ENCODE results near the gene WDR49. TPM values are rescaled to one million over a fixed set of nuclear protein-coding genes. Genes with fewer than 3 reads are reported as not detected.

The WDR49 gene
- total and polyA plus RNA-seq, 5 experiments from 2014 or later, result 0.42 to 1.4 TPM; not detected in 3

DNA sequence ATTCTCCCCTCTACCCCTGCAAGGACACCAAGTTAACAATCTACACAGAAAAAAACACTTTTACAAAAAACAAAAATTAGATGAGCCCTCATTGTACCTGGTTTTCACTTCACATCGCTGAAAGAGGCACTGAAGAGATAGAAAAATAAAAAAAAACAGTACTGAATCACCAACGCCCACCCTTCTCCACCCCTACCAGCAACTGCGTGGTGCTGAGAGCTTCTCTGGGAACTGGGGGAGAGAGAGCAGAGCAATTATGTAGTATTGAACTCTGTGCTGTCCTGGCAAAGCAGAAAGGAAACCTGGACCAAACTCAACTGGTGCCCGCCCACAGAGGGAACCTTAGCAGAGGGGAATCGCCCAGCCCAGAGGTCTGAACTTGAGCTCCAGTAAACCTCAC lies 44.6 kb downstream of the WDR49 start:
- Mint-ChIP-seq H3K36me3 (no peaks in the 10 kb centered on the region), H3K27ac (no peak overlapping the region), H3K27me3 (peaks cover 0 to 18% (median 4%) of the 10 kb centered on the region in 5 donors), H3K4me3 (no peak overlapping the region), H3K4me1 (no peaks in the 10 kb centered on the region), H3K9me3 (no peaks in the 10 kb centered on the region)
- POLR2A ChIA-PET, result no interaction called here
- no peak for ATAC-seq
- DNase-seq, result no peak

DNA sequence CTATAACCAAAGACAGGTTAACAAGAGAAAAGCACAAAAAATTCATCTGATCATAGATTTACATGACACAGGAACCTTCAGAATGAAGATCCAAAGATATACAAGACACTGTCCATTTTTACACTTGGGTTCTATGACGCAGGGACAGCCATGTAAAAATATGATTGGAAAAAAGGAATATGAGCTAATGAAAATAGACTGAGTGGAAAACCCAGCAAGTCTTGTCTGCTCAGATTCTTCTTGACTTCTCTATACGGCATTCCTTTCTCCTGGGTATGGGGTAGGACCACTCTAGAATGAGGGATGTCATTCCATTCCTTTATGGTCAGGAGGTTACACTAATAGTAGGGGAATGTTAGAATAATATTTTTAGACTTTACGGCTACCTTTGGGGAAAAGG lies 46.9 kb downstream of the WDR49 start:
- H3K4me3 Mint-ChIP-seq, result no peak overlapping the region
- POLR2A ChIA-PET, result no interaction called here

DNA sequence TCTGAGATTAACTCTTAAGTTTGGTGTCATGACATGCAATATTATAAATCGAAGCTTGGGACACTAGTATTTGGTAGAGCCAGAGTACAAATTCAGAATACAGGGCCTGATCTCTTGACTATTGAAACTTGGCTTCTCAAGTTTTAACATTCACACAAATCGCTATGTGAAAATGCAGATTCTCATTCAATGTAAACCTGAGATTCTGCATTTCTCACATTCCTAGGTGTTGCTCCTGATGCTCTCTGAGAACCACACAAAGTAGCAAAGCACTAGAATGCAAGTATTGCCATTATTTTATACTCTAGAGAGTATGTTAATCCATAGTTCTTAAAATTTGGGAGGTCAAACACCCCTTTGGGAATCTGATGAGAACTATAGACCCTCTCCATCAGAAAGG lies 47.9 kb downstream of the WDR49 start:
- no peaks in the 10 kb centered on the region for H3K36me3 Mint-ChIP-seq
- DNase-seq (no peak), ATAC-seq (no peak)
- no peak overlapping the region for H3K27ac Mint-ChIP-seq
- POLR2A ChIA-PET, result no interaction called here
- H3K9me3 Mint-ChIP-seq, result no peaks in the 10 kb centered on the region
- H3K27me3 Mint-ChIP-seq, result peaks cover 0 to 18% (median 4%) of the 10 kb centered on the region in 5 donors
- no peak overlapping the region for H3K4me3 Mint-ChIP-seq
- H3K4me1 Mint-ChIP-seq, result no peaks in the 10 kb centered on the region

More for the DNA sequence above, 46.9 kb downstream of the WDR49 start:
- ATAC-seq, result no peak
- Mint-ChIP-seq H3K36me3 (no peaks in the 10 kb centered on the region), H3K27me3 (peaks cover 0 to 18% (median 4%) of the 10 kb centered on the region in 5 donors), H3K4me1 (no peaks in the 10 kb centered on the region), H3K9me3 (no peaks in the 10 kb centered on the region), H3K27ac (no peak overlapping the region)
- no peak for DNase-seq

DNA sequence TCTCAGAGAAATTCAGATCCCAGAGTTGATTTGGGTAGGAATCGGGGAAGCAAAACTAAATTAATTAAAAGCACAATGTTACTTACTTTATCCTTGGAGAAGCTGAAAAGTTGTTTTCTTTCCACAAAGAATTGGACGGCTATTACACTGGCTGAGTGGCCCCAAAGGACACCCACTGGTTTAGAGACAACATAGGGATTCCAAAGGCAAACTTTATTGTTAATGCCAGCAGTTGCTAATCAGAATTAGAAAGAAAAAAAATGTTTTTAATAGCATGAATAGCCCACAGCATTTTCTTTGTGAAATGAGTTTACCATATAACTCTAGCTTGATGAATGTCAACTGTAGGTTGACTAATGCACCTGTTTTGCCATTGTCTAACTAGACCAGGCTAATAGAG lies 51.7 kb downstream of the WDR49 start:
- no peaks in the 10 kb centered on the region for H3K4me1 Mint-ChIP-seq
- POLR2A ChIA-PET, result no interaction called here
- H3K9me3 Mint-ChIP-seq, result peaks cover 0 to 5% (median 0%) of the 10 kb centered on the region in 9 donors
- ATAC-seq (no peak), DNase-seq (no peak)
- no peak overlapping the region for H3K4me3 Mint-ChIP-seq
- H3K27me3 Mint-ChIP-seq, result peaks cover 0 to 21% (median 0%) of the 10 kb centered on the region in 5 donors
- H3K36me3 Mint-ChIP-seq, result no peaks in the 10 kb centered on the region
- no peak overlapping the region for H3K27ac Mint-ChIP-seq

DNA sequence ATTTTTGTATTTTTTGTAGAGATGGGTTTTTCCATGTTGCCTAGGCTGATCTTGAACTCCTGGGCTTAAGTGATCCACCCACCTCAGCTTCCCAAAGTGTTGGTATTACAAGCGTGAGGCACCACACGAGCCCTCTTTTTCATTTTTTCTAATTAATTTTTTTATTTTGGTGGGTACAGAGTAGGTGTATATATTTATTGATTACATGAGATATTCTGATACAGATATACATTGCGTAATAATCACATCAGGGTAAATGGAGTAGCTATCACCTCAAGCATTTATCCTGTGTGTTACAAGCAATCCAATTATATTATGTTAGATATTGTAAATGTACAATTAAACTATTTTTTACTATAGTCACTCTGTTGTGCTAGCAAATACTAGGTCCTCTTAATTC lies 66.1 kb downstream of the WDR49 start:
- DNase-seq (no peak), ATAC-seq (no peak)
- H3K4me3 Mint-ChIP-seq, result no peak overlapping the region
- H3K4me1 Mint-ChIP-seq, result no peaks in the 10 kb centered on the region
- POLR2A ChIA-PET, result no interaction called here
- no peak overlapping the region for H3K27ac Mint-ChIP-seq
- H3K36me3 Mint-ChIP-seq, result no peaks in the 10 kb centered on the region
- H3K9me3 Mint-ChIP-seq, result peaks cover 0 to 15% (median 3%) of the 10 kb centered on the region in 9 donors
- peaks cover 0 to 3% (median under 1%) of the 10 kb centered on the region in 5 donors for H3K27me3 Mint-ChIP-seq

DNA sequence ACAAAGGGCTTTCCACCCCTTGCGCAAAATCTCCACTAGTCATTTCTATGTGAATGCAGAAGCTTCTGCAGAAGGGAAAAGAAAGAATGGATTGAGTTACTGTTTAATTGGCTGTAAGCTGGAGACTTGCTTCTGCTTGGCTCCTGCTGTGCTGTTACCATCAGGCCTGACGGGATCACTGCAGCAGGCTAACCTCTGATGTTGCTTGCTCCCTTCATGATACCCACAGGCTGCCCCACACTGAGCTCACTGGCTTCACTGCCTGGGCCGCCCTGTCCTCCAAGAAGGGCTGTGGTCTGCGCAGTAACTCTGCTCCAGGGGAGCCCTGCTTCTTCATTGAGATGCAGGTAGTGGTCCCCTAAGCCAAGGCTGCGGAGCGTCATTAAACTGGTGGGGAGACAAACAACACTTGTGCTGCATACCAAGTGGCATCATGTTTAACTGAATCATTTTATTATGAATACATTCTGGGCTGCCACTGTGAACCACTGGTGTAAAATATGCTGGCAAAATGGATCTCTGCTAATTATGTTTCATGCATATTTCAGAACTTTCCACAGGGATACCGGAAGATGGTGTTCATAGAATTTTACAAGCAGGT lies 78.6 kb downstream of the WDR49 start:
- POLR2A ChIA-PET, result no interaction called here
- Mint-ChIP-seq H3K27me3 (peaks cover 0 to 16% (median 6%) of the 10 kb centered on the region in 5 donors), H3K4me1 (no peaks in the 10 kb centered on the region), H3K27ac (no peak overlapping the region), H3K9me3 (no peaks in the 10 kb centered on the region), H3K4me3 (no peak overlapping the region), H3K36me3 (no peaks in the 10 kb centered on the region)
- no peak for DNase-seq
- ATAC-seq, result no peak

DNA sequence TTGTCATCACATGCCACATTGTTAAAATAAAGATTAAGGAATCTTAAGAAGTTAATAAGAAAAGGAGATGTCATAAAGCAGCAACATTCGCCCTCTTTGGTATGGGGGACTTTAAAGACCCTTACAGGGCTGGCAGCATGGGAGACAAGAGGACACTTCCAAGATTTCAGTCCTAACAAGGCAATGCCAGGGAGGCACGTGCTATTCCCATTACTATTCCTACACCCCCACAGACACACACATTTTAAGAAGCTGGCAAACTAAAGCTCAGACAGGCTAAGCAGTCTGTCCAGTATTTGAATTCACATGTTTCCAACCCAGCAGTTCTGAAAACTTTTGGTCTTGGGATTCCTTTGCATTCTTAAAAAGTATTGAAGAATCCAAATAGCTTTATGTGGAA lies 80.8 kb downstream of the WDR49 start:
- no peaks in the 10 kb centered on the region for H3K9me3 Mint-ChIP-seq
- no peak for ATAC-seq
- no peak for DNase-seq
- no peaks in the 10 kb centered on the region for H3K4me1 Mint-ChIP-seq
- H3K36me3 Mint-ChIP-seq, result no peaks in the 10 kb centered on the region
- POLR2A ChIA-PET, result no interaction called here
- H3K27ac Mint-ChIP-seq, result no peak overlapping the region
- H3K4me3 Mint-ChIP-seq, result no peak overlapping the region
- peaks cover 0 to 14% (median 5%) of the 10 kb centered on the region in 5 donors for H3K27me3 Mint-ChIP-seq

DNA sequence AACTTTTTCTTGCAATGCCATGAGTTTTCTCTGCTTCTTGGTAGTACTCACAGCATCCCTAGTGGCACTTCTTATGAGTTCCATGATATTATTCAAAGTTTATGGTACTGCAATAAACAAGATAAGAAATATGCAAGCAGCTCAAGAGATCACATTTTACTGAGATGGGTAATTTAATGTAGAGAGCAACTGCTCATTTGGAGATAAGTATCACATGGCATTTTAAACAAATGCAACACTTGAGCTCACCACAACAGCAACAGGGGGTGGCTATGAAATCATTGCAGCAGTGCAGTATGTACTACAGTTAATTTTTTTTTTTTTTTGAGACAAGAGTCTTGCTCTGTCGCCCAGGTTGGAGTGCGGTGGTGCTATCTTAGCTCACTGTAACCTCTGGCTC lies 85.1 kb downstream of the WDR49 start:
- Mint-ChIP-seq H3K27ac (no peak overlapping the region), H3K4me3 (no peak overlapping the region), H3K27me3 (peaks cover 0 to 9% (median 4%) of the 10 kb centered on the region in 5 donors), H3K36me3 (no peaks in the 10 kb centered on the region), H3K4me1 (no peaks in the 10 kb centered on the region), H3K9me3 (no peaks in the 10 kb centered on the region)
- POLR2A ChIA-PET, result no interaction called here
- no peak for DNase-seq
- no peak for ATAC-seq

DNA sequence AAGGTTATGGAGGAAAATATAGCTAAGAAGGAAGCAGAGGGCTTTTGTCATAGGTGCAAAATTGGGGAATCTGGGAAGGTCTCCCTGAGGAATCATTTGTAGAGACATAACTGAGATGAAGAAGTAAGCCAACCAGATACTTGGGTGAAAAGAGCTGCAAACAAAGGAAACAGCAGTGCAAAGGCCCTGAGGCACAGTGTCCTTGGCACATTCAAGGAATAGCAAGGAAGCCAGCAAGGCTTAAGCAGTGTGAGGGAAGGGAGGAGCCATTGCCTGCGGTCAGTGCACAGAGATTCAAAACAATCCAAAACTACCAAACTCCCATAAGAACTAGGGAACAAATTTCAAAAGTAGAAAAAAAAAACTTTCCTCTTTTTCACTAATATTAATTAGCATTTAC lies 88.3 kb downstream of the WDR49 start:
- Mint-ChIP-seq H3K4me1 (no peaks in the 10 kb centered on the region), H3K36me3 (no peaks in the 10 kb centered on the region), H3K9me3 (no peaks in the 10 kb centered on the region), H3K27me3 (peaks cover 0 to 2% (median 0%) of the 10 kb centered on the region in 5 donors), H3K27ac (no peak overlapping the region), H3K4me3 (no peak overlapping the region)
- ATAC-seq (no peak), DNase-seq (no peak)
- POLR2A ChIA-PET, result no interaction called here

DNA sequence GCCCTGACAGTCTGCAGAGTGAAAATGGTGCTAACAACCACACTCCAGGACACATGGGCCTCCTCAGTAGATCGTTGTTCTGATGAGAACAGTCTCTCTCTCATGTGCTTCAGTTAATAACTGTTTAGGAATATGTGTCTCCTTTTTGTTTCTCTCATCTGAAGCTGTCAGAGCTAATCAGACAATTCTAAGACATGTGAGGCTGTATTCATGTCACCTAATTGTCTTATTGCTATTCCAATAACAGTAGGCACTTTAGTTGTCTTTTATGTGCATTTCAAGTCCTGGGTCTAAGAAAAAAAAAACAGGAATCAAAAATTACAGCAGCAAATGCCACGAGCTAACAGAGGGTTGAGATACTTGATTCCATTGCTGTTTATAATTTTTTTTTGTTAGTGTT lies 89.1 kb downstream of the WDR49 start:
- Mint-ChIP-seq H3K4me1 (no peaks in the 10 kb centered on the region), H3K27ac (no peak overlapping the region), H3K4me3 (no peak overlapping the region), H3K27me3 (peaks cover 0 to 2% (median 0%) of the 10 kb centered on the region in 5 donors), H3K36me3 (no peaks in the 10 kb centered on the region), H3K9me3 (no peaks in the 10 kb centered on the region)
- ATAC-seq, result no peak
- POLR2A ChIA-PET, result no interaction called here
- DNase-seq, result no peak

DNA sequence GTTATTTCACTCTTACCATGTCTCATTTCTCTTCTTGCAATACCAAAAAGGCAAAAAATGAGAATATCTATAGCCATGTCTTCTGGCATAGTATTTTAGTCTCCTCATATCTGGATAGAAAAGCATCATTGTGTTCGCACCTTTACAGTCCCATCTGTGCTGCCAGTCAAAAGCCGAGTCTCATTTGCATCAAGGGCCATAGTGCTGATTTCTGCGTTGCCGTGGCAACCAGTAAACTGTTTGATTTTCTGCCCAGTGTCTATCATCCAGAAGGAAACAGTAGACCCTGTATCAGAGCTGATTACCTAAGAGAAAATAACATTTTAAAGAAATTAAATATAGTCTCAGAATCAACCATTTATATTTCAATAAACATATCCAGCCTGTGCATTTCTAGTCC lies 93.8 kb downstream of the WDR49 start:
- peaks cover 0 to 5% (median 0%) of the 10 kb centered on the region in 5 donors for H3K27me3 Mint-ChIP-seq
- POLR2A ChIA-PET, result no interaction called here
- no peaks in the 10 kb centered on the region for H3K36me3 Mint-ChIP-seq
- no peaks in the 10 kb centered on the region for H3K9me3 Mint-ChIP-seq
- ATAC-seq, result no peak
- no peak for DNase-seq
- H3K4me1 Mint-ChIP-seq, result no peaks in the 10 kb centered on the region
- no peak overlapping the region for H3K27ac Mint-ChIP-seq
- no peak overlapping the region for H3K4me3 Mint-ChIP-seq

DNA sequence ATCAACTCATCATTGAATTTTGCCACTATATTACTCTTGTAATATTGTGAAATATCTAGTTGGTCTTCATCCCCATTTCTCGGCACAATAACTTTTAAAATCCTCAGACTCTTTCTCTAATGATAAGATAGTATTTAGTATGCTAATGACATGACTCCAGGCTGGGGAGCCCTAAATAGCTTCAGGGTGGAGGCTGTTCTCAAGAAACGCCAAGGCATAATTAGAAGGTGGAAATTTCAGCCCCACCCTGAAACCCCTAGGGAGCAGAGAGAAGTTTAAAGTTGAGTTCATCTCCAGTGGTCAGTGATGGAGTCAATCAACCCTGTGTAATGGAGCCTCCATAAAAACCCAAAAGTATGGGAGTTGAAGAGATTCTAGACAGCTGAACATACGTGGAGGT lies 98.8 kb downstream of the WDR49 start:
- DNase-seq (no peak), ATAC-seq (no peak)
- Mint-ChIP-seq H3K27me3 (peaks cover 0 to 7% (median 2%) of the 10 kb centered on the region in 5 donors), H3K4me3 (no peak overlapping the region), H3K27ac (no peak overlapping the region), H3K36me3 (no peaks in the 10 kb centered on the region), H3K9me3 (no peaks in the 10 kb centered on the region), H3K4me1 (no peaks in the 10 kb centered on the region)
- POLR2A ChIA-PET, result no interaction called here

DNA sequence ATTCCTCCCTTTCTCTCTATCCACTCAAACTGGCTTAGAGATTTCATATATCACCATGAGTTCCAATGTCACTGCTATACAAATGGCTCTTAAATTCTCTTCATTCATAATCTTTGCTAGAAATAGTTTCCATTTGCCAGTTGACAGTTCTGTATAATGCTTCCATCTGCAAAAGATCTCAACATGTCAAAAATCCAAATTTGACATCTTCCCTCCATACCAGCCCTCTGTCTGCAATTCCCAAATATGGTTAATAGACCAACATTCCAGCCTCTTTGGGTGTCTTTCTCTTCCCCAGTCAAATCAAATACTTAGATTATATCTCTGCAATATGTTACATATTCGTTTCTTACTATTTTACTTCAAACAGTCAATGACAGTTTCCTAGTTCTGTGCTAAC lies 115.7 kb downstream of the WDR49 start:
- DNase-seq, result no peak
- ATAC-seq, result no peak
- peaks cover 0 to 16% (median 0%) of the 10 kb centered on the region in 3 donors for H3K36me3 Mint-ChIP-seq
- no peak overlapping the region for H3K27ac Mint-ChIP-seq
- peaks cover 0 to 26% (median 17%) of the 10 kb centered on the region in 9 donors for H3K9me3 Mint-ChIP-seq
- H3K27me3 Mint-ChIP-seq, result peaks cover 0 to 14% (median 2%) of the 10 kb centered on the region in 5 donors
- no peak overlapping the region for H3K4me3 Mint-ChIP-seq
- H3K4me1 Mint-ChIP-seq, result no peaks in the 10 kb centered on the region
- POLR2A ChIA-PET, result no interaction called here

DNA sequence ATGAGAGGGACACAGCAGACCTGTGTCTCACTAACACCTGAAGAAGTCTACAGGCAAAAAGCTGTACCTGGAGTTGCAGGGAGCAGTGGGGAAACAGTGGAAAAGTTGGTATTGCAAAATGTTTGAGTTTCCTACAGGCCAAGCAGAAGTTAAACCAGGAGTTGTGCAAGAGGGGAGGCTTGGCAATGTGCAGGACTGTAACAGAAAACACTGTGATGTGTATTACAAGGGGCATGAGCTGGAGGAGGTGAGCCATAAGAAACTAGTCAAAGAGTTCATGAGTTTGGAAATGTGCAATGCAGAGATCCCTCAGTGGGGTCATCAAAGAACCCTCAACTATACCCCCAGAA lies 132.8 kb downstream of the WDR49 start:
- H3K36me3 Mint-ChIP-seq, result no peaks in the 10 kb centered on the region
- peaks cover 0 to 11% (median 5%) of the 10 kb centered on the region in 9 donors for H3K9me3 Mint-ChIP-seq
- H3K4me3 Mint-ChIP-seq, result no peak overlapping the region
- ATAC-seq (no peak), DNase-seq (no peak)
- POLR2A ChIA-PET, result no interaction called here
- peaks cover 0 to 2% (median 0%) of the 10 kb centered on the region in 5 donors for H3K27me3 Mint-ChIP-seq
- H3K27ac Mint-ChIP-seq, result no peak overlapping the region
- H3K4me1 Mint-ChIP-seq, result no peaks in the 10 kb centered on the region
